ENCODE results near the gene ARHGEF10L.

ARHGEF10L gene

GRCh38 chr1:17569200-17570139 lies 30.0 kb downstream of the ARHGEF10L start:
- no peak for DNase-seq (ENCODE audit: low spot score)

DNA sequence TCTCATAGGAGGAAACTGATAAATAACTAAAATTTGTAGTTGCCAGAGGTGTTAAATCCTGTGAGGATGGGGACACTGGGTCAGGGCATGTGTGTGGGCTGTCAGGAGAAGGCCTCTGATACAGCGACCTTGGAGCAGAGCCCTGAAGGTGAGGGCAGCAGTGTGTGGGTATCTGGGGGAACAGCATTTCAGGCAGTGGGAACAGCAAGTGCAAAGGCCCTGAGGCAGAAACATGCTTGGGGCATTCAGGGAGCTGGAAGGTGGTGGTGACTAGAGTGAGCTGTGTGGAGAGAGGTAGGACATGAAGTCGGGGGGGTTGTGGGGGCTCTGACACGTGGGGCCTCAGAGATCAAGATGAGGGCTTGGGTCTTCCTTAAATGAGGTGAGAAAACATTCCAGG lies 30.7 kb downstream of the ARHGEF10L start:
- DNase-seq (ENCODE audit: low spot score): no peak

DNA sequence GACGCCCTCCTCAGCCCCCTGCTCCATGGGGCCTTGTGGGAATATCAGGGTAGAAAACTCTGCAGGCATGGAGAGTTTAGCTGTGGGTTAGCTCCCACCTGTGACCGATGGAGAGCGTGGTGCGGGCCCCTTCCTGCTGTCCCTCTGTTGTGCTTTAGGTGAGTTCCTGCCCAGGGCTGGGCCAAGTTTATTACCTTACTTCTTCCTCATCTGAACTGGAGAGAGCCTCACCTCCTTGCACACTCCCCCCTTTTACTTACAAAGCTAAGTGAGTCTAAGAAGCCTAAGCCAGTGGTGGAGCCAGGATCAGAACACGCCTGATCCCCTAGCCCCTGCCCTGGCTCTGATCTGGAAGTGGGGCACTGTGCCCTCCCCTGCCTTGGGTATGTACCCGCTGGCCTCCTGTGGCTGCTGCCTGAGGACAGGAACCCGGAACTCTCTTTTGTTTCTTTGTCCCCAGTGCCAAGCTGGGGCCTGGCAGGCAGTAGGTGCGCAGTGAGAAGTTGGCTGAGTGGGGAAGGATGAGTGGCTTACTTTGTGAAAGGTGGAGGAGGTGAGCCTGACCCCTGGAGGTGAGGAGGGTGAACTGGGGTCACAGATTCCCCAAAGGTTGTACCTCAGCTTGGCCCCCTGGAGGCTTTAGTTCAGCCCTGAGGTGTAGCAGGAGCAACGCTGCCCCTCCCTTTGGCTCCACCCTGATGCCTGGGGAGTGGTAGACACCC lies 32.9 kb downstream of the ARHGEF10L start:
- peak; percentile 66 for DNase-seq (ENCODE audit: low spot score)

GRCh38 chr1:17573518-17574041 lies 34.1 kb downstream of the ARHGEF10L start:
- DNase-seq (ENCODE audit: low spot score): no peak

DNA sequence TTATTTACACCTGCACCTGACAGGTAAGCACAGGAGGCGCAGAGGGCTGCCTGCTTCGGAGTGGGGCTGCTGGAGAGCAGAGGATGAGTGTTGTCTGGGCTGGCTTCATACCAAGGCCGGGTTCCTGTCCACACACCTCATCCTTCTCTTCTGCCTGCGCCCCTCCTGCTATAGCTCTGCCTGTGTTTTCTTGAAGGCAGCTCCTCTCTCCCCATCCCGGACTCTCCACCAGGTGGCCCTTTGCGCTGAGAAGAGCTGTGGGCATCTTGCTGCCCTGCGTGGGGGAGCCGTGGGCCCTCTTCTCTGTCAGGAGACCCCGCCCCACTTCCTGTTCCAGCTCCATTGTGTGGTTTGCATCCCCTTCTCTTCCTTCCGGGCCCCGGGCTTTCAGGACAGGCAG lies 35.0 kb downstream of the ARHGEF10L start:
- no peak for DNase-seq (ENCODE audit: low spot score)

DNA sequence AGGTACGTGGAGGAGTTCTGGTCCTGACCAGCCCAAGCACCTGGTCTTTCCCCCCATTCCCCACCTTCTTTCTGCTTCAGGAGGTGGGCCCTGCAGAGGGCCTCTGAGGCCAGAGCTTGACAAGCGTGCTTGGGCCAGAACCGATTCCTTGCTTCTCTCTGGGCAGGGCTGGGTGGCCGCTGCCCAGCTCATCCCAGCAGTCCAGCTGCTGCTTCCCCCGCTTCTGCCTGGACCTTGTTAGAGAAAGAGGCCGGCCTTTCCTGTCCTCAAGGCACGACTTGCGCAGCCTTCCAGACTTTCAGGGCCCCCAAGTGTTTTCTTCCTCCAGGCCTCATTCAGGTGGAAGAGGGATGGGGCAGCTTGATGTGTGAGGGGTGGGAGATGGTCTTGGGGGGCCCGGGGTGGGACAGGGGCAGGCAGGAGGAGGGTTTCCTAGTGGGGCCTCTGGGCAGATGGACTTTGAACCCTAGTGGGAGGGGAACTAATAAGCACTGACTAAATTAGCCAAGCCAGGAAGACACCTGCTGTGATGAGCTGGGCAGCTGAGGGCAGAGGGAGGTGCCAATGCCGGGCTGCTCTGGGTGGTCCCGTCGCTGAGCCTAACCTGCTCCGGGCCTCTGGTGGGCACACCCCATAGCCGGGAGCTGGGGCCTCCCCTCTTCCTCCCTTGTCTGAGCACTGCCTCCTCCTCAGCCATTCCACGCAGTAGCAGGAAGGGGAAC lies 36.5 kb downstream of the ARHGEF10L start:
- DNase-seq (ENCODE audit: low spot score): no peak

DNA sequence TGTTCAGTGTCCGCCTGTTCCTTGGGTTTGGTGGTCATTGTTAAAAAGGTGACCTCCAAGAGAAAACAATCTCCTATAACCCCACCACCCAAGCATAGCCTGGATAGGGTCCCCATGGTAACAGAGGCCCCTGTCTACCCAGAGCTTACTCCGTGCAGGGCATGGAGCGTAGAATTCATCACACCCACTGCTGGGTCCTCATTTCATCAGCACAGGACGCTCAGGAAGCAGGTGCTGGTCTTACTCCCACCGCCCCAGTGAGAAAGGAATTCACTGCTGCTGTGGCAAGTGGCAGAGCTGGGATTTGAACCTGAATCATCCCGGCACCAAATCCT lies 37.0 kb downstream of the ARHGEF10L start:
- no peak for DNase-seq (ENCODE audit: low spot score)

DNA sequence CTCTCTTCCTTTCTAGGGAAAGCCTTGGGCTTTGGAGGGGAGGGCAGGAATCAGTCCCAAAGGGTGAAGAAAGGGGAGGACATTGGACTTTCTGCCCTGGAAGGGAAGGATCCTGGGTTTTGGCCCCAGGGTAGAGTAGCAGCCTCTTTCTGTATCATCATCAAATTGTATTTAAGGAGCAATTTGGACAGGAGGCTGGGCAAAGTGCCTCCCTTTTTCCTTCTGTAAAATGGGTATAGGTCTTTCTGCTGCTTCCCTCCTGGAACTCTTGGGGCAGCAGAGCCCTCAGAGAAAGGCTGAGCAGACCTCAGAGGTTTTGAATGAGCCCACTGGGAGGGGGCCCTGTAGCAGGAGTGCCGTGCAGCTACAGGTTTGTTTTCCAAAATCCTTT lies 38.4 kb downstream of the ARHGEF10L start:
- DNase-seq (ENCODE audit: low spot score): no peak

- DNase-seq (ENCODE audit: low spot score): no peak
Measured at GRCh38 chr1:17579951-17580939, 40.7 kb downstream of the ARHGEF10L start.

GRCh38 chr1:17581389-17582123 lies 42.1 kb downstream of the ARHGEF10L start:
- peak; percentile 27 for DNase-seq (ENCODE audit: low spot score)

DNA sequence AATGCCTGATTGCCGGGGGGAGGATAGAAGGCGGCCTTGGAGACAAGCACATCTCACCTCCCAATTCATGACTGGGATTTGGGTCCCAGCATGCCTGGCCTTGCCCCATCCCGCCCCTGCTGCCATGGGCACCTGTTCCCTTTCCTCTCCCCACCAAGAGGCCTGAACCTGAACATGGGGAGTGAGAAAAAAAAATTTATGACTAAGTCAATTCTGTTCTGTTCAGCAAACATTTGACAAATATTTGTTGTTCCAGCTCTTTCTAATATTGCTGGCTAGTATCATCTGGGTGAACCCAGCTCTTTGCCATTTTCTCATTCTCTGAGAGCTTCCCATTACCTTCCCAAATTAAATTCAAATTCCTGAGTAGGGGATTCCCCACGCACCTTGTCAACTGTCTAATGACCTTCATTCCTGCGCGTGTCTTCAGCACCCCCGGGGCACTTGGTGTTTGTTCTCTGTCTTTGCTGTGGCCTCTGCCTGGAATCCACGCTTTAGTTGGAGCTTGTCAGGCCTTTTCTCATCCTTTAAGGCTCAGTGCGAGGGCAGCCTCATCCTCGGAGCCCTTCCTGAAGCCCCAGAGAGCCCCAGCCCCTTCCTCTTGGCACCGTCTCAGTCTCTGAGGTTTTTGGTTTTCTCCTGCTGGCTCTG lies 42.8 kb downstream of the ARHGEF10L start:
- DNase-seq (ENCODE audit: low spot score): no peak

- DNase-seq (ENCODE audit: low spot score): no peak
Measured at GRCh38 chr1:17584539-17584938, 45.0 kb downstream of the ARHGEF10L start.

DNA sequence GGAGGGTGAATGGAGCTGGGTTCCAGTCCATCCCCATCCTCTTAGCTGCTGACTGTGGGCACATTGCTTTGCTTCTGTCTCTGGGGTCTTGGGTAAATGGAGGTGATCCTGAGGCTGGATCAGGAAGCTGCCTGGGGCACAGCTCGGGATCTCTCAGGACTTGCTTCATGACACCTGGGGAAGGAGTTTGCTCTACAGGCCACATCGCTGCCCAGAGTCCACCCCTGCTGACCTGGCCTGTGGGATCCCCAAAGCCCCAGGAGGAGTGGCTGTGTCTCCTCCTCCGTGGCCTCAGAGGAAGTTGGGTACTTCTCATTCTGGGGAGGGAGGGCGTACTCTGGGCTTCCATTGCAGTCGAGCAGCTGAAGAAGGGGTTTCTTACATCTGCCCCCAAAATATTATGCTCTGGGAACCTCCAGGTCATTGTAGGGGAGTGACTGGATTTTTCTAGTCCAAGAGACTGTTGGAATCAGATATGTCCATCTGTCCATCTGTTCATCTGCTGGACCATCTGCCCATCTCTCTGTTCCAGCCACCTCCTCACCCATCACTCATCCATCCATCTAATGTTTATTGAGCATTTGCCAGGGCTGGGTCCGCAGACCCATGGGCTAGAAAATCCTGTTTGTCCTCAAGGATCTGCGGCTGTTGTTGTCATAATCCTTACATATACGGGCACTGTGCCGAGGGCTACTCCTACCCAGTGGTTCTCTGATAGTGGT lies 45.9 kb downstream of the ARHGEF10L start:
- no peak for DNase-seq (ENCODE audit: low spot score)

GRCh38 chr1:17586172-17586964 lies 46.9 kb downstream of the ARHGEF10L start:
- DNase-seq (ENCODE audit: low spot score): no peak

GRCh38 chr1:17587693-17588047 lies 48.2 kb downstream of the ARHGEF10L start:
- no peak for DNase-seq (ENCODE audit: low spot score)

DNA sequence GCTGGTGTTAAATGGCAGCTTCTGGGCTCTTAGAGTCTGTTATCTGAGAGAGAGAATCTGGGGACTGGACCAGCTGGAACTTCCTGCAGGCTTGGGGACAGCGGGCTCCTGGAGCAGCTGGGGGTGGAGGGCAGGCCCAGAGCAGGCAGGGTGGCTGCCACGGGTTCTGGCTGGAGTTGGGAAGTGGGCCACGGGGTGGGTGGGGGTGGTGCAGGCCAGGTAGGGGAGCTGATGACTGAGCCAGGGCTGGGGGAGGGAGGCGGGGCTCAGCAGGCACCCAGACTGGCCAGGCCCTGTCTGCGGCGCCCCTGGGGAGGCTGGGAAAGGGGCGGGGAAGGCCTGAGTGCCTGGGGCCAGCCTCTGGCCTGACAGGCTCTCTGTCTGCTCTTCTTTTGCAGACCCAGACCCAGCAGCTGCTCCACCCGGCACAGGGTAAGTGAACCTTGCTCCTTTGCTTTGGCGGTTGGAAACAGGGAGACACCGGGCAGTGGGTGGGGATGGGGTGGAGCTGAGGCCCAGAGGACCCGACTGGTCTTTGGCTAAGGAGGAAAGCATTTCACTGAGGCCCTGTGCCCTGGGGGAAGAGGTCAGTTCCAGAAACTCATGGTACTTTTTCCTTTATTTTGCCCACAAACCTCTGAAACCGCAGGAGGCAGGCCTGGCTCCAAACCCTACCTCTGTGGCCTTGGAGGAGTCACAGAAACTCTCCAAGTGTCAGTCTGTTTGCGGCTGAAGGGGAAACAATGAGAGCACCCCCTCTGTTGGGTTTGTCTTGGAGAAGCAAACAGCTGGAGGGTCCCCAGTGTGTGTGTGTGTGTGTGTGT lies 48.8 kb downstream of the ARHGEF10L start:
- no peak for DNase-seq (ENCODE audit: low spot score)

DNA sequence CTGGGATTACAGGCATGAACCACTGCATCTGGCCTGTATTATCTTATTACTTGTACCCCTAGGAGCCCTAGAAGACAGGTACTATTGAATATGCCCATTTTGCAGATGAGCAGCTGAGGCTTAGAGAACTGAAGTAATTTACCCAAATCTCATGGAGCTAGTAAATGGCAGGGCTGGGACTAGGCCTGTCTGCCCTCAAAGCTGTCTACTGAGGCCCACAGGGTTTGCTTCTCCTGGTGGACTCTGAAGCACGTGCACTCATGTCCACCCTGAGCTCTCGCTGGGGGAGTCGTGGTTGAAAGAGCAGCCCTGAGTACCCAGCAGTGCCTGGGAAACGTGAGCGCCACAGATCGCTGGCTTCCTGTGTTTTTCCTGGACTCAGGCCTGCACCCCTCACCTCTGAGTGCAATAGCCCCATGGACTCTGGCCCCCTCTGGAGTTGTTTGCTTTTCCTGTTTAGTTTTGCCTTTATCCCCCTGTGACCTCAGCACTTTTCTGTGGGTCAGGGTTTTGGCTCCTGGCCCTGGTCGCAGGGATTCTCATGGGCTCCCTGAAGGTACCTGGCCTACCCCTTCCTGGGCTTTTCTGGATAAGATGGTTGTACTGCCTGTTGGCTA lies 52.4 kb downstream of the ARHGEF10L start:
- no peak for DNase-seq (ENCODE audit: low spot score)
